Measurements from ENCODE around the gene CLDN6. TPM values are rescaled to one million over a fixed set of nuclear protein-coding genes. Genes with fewer than 3 reads are reported as not detected.

Gene CLDN6
- total RNA-seq, 1 donor from 2014 or later, result not detected

DNA sequence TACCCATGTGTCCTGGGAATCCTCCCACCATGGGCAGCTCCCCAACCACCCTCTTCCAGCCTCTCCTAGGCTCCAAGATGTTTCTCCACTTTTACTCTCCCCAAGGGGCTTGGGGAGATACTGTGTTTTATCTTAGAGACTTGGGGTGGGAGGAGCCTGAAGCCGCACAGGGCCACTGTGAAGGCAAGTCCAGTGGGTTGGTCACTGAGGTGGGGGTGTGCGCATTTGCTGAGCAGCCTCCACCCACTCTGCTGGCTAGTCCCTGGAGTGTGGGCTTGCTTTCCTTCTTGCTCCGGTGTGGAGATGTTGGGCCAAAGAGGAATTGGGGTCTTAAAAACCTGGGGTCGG lies 9.3 kb downstream of the CLDN6 start:
- Mint-ChIP-seq H3K27me3 (peaks cover 11% of the 10 kb centered on the region), H3K27ac (no peak overlapping the region), H3K36me3 (ENCODE audit: low read depth) (no peaks in the 10 kb centered on the region), H3K4me1 (peaks cover 32% of the 10 kb centered on the region), H3K4me3 (no peak overlapping the region), H3K9me3 (no peaks in the 10 kb centered on the region)
- ATAC-seq (ENCODE audit: low read depth) (no peak), DNase-seq (no peak)
- TF ChIP-seq, protein P1, sequence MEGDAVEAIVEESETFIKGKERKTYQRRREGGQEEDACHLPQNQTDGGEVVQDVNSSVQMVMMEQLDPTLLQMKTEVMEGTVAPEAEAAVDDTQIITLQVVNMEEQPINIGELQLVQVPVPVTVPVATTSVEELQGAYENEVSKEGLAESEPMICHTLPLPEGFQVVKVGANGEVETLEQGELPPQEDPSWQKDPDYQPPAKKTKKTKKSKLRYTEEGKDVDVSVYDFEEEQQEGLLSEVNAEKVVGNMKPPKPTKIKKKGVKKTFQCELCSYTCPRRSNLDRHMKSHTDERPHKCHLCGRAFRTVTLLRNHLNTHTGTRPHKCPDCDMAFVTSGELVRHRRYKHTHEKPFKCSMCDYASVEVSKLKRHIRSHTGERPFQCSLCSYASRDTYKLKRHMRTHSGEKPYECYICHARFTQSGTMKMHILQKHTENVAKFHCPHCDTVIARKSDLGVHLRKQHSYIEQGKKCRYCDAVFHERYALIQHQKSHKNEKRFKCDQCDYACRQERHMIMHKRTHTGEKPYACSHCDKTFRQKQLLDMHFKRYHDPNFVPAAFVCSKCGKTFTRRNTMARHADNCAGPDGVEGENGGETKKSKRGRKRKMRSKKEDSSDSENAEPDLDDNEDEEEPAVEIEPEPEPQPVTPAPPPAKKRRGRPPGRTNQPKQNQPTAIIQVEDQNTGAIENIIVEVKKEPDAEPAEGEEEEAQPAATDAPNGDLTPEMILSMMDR (IDR thresholded peaks at IDR 0.05), result no peak
- ChIA-PET CTCF (interaction anchor here (2.7 kb wide), 1 partner anchor 19 kb away, joined by 16 read pairs; no protein-coding TSS in a partner anchor), POLR2A (interaction anchor here (1.3 to 5.4 kb wide), 3 partner anchors 14 to 29 kb away, joined by 3 to 40 read pairs (median 4); partner anchors contain the start of genes HCFC1R1, PKMYT1 and THOC6)
- intact Hi-C loops (cut with micrococcal nuclease), result no loop called here

DNA sequence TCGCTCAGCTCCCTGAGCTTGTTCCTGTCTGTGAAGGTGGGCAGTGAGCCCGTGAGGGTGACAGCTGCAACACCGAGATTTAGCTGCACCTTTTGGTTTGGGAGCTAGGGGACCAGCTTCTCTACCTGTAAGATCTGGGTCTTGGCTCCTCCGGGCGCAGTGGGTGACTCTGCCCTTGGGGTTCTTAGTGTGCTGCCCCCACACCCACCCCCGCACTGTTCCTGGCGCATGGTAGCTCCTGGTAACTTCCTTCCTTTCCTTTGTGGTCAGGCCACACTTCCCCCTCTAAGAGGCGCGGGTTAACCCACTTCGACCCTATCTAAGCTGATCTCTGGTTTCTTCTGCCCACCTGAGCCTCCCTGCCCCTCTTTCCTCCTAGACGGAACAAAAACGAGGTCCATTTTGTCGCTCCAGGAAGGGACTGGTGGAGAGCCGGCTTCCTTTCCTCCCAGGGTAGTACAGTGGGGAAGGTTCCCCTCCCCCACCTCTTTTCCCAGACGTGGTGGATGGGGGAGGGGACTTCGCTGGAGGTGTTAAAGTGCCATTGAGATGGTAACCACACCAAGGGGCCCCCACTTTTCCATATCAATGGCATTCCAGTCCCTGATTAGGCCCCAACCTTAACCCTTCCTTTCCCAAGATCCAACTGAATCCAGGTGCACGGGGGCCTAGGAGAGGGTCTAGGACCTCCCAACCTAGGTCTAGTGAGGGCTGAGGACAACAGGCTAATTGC lies 9.9 kb downstream of the CLDN6 start:
- Mint-ChIP-seq H3K27me3 (peaks cover 11% of the 10 kb centered on the region), H3K4me3 (no peak overlapping the region), H3K4me1 (peaks cover 32% of the 10 kb centered on the region), H3K9me3 (no peaks in the 10 kb centered on the region), H3K27ac (no peak overlapping the region), H3K36me3 (ENCODE audit: low read depth) (no peaks in the 10 kb centered on the region)
- TF ChIP-seq, protein P1 (IDR thresholded peaks at IDR 0.05), result no peak
- DNase-seq (no peak), ATAC-seq (ENCODE audit: low read depth) (no peak)
- POLR2A ChIA-PET, result interaction anchor here (1.2 to 5.4 kb wide), 5 partner anchors 15 to 28 kb away, joined by 3 to 40 read pairs (median 4); partner anchors contain the start of genes HCFC1R1, PKMYT1 and THOC6
- CTCF ChIA-PET, result interaction anchor here (0.7 to 2.7 kb wide), 3 partner anchors 14 to 20 kb away, joined by 3 to 16 read pairs (median 3); partner anchors contain the start of genes HCFC1R1 and THOC6
- intact Hi-C loops (cut with micrococcal nuclease), result no loop called here

DNA sequence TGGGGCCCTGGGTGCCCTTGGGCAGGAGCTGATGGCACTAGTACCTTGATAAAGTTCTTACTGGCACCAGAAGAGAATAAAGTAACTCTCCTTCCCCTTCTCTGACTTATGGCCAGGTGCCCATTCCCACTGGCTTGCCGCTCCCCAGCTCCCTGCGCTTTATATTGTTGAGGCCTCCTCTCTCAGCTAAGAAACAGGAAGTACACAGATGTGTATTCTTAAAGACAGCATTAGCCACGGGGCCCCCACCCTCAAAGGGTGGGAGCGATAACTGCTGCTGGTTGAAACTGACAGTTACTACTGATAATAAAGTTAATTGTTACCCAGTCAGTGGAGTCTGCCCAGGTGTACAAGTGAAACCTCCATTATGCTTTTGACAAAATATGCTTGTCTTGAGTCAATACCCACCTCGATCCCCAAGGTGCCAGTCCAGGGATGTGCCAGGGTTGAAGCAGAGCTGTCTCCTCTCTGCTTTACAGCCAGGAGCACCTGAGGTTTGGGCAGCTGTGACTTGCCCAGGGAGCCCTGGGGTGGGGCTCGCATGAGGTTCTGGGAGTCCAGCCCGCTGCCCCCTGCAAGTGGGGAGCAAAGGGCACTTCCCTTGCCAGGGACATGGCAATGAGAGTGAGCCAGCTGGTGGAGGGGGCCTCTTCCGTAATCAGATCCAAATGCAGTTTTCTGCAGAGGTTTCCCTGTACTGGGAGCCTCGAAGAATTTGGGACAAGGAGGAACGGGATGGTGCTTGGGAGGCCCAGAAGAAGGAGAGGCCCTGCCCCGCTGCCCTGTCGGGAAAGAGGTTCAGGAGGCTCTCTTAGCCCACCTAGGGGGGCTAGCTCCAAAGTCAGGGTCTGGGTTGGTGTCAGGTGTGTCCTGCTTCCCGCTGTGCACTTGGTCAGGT lies 10.7 kb downstream of the CLDN6 start:
- ChIA-PET CTCF (interaction anchor here (0.7 to 2.7 kb wide), 3 partner anchors 15 to 21 kb away, joined by 3 to 16 read pairs (median 3); partner anchors contain the start of genes HCFC1R1 and THOC6), POLR2A (interaction anchor here (1.2 to 5.4 kb wide), 5 partner anchors 15 to 27 kb away, joined by 3 to 40 read pairs (median 4); partner anchors contain the start of genes HCFC1R1, PKMYT1 and THOC6)
- Mint-ChIP-seq H3K9me3 (no peaks in the 10 kb centered on the region), H3K4me1 (peaks cover 29% of the 10 kb centered on the region), H3K27me3 (peaks cover 5% of the 10 kb centered on the region), H3K4me3 (peak overlapping the region; percentile 44), H3K36me3 (ENCODE audit: low read depth) (no peaks in the 10 kb centered on the region), H3K27ac (no peak overlapping the region)
- intact Hi-C loops (cut with micrococcal nuclease), result no loop called here
- no peak for DNase-seq
- TF ChIP-seq, protein P1 (IDR thresholded peaks at IDR 0.05), result no peak
- ATAC-seq (ENCODE audit: low read depth), result no peak

DNA sequence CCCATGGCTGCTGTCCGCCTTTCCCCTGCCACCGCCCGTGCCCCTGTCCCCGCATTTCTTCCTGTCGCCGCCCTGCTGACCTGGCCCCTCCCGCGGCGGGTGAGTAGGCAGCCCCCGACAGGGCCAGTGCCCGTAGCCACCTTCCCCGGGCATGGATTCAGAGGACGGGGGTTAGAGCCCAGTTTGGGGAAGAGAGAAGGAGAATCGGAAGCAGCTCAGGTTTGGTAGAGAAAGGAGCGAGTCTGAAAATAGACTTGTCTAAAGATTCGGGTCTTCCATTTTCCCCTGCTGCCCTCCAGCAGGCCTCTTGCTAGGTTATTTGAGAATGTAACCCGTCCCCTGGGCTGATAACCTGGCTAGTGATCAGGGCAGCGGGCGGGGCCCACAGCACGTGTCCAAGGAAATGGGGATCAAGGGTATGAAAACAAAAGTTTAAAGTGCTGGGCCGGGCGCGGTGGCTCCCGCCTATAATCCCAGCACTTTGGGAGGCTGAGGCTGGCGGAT lies 13.2 kb downstream of the CLDN6 start:
- TF ChIP-seq, protein P1 (IDR thresholded peaks at IDR 0.05), result no peak
- no peaks in the 10 kb centered on the region for H3K9me3 Mint-ChIP-seq
- intact Hi-C loops (cut with micrococcal nuclease), result loop anchor here (1.0 kb wide), 3 partner anchors 15 to 22 kb away; partner anchors contain the start of genes THOC6 and TNFRSF12A
- ATAC-seq (ENCODE audit: low read depth), result no peak
- POLR2A ChIA-PET, result interaction anchor here (0.6 to 5.4 kb wide), 3 partner anchors 18 to 1284 kb away, joined by 3 to 40 read pairs (median 3); partner anchors contain the start of genes HCFC1R1 and THOC6
- no peaks in the 10 kb centered on the region for H3K36me3 Mint-ChIP-seq (ENCODE audit: low read depth)
- peaks cover 8% of the 10 kb centered on the region for H3K27me3 Mint-ChIP-seq
- H3K27ac Mint-ChIP-seq, result no peak overlapping the region
- peak overlapping the region; percentile 65 for H3K4me3 Mint-ChIP-seq
- no peak for DNase-seq
- CTCF ChIA-PET, result interaction anchor here (2.2 to 2.7 kb wide), 3 partner anchors 24 to 125 kb away, joined by 14 to 62 read pairs (median 38); no protein-coding TSS in a partner anchor
- peaks cover 29% of the 10 kb centered on the region for H3K4me1 Mint-ChIP-seq
